GM18867 (cell line): ENCODE results near the gene UQCRQ.

Experiments used
- ATAC-seq: cut with Tn5 transposase; IDR thresholded peaks from one replicate; pipeline ENCODE4 v1.9.1; 2021; ENCODE audit warnings: mild to moderate bottlenecking, moderate library complexity; ENCODE audit not compliant: unreplicated experiment

The UQCRQ gene

DNA sequence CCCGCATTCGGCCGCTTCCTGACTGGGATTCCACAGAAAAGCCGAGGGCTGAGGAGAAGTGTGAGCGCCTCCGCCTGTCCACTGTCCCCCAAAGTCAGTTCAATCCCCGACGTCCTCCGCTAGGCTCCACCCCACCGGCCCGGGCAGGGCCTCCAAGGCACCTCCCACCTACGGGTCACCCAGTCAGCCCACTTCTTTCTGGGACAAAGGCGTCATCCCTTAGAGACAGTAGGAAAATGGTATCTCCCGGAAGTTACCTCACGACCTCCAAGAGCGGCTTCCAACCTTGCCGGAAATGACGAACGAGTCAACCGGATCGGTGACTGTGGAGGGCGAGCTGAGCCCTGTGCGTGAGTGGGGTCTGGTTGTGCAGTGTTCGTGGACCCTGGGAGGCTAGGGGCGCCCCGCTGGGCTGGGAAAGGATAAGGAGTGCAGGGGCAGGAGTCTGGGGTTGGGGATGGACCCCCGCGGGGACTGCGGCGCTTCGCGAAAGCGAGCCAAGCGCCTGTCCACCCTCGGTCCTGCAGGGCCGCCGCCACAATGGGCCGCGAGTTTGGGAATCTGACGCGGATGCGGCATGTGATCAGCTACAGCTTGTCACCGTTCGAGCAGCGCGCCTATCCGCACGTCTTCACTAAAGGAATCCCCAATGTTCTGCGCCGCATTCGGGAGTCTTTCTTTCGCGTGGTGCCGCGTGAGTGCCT is at the start of gene UQCRQ, which contains the start of gene GDF9:
UQCRQ (plus strand) TSS at position 301 of the 704 bp plus-strand sequence; CDS start at position 541, 240 bp downstream.
GDF9 (minus strand) TSS at position 128 of the 704 bp plus-strand sequence. CDS start 1,936 bp downstream, outside the sequence.
- peak; percentile 98 for ATAC-seq

DNA sequence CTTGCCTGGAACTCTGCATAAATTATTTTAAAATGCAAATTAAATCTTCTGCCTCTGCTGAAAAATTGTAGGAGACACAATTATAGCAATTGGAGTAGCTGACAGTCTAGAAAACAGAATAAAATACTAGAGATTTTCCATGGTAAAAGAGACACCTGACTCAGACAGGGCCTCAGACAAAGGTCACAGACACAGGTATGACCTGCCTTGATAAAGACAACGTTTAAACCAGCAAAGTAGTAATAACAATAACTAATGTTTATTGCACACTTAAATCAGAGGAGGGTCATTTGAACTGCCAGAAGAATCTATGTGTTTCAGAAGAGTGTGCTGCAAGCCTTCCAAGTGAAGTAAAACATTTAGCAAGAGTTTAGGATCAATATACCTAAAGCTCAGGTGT is 49.4 kb upstream of the UQCRQ start:
- no peak for ATAC-seq

DNA sequence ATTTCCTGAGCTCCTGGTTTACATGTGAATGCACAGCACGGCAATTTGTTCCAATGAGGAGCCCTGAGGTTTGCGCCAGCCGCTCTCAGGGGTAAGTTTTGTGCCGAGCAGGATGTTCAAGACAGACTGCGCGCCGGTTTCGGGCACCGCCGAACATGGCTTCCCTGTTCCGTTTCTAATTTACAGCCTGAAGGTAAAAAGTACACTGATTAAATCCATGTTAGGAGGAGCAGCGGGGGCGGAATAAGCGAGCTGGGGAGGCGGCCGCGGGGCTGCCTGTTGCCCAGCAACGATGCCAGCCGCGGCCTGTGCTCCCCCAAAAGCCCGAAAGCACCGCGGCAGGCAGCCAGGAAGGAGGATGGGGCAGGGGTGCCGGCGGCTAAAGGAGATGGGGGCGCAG is 47.0 kb upstream of the UQCRQ start:
- ATAC-seq = no peak

DNA sequence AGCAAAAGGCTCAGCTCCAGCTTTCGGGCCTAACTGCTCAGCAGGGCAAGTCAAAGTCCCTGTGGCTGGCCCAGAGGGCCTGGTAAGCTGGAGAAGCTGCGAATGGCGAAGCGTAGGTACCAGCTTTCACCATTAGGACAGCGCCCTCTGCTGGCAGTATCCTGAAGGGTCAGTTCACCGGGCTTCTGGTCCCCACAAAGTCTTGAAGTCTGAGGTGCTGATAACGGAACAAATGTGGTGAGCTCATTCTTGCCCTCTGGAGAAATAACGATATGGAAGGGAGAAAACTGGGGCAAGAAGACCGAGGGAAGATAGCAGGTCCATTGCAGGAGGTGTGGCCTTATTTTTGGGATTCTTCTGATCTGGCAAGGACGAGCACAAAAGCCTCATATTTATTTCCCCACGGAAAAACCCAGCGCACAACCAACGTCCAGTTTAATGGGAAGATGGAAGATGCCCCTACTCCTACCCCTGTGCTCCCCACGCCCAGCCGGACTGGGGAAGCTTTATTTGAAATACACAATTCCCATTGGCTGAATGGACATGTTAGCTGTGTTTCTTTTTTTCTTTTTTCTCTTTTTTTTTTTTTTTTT is 46.2 kb upstream of the UQCRQ start:
- peak; percentile 88 for ATAC-seq

DNA sequence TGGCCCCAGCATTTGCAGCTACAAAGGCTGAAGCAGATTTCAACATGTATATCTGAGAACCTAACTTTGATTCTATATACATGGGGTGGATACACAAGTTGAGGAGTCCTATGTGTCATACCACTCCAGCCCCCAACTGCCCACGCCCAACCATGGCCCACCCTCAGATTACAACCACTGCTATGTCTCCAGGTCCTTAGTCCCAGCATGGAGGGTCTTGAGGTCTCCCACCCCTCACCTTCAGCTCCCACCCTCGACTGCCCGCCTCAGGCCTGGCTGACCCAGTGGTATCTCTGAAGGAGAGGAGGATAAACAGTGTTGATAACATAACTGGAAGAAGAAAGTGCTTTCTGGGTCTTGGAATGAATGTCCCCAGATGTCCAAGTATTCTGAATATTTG is 45.1 kb upstream of the UQCRQ start:
- no peak for ATAC-seq

DNA sequence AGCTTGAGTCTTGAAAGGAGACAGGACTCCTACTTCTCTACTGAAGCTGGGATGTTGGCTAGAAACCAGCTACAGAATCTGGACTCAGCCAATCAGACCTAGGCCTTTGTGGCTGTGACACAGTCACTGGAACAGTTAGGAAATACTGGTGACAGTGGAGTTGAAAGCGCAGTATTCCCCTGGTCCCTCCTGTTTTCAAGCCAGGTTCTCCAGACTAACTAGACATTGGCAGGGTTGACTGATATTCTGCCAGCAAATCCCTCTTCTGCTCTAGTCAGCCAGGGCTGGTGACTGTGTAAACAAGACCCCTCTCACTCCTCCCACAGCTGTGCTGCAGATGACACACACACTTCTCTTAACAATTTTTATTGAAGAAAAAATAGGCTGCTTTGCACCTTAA is 44.7 kb upstream of the UQCRQ start:
- no peak for ATAC-seq

DNA sequence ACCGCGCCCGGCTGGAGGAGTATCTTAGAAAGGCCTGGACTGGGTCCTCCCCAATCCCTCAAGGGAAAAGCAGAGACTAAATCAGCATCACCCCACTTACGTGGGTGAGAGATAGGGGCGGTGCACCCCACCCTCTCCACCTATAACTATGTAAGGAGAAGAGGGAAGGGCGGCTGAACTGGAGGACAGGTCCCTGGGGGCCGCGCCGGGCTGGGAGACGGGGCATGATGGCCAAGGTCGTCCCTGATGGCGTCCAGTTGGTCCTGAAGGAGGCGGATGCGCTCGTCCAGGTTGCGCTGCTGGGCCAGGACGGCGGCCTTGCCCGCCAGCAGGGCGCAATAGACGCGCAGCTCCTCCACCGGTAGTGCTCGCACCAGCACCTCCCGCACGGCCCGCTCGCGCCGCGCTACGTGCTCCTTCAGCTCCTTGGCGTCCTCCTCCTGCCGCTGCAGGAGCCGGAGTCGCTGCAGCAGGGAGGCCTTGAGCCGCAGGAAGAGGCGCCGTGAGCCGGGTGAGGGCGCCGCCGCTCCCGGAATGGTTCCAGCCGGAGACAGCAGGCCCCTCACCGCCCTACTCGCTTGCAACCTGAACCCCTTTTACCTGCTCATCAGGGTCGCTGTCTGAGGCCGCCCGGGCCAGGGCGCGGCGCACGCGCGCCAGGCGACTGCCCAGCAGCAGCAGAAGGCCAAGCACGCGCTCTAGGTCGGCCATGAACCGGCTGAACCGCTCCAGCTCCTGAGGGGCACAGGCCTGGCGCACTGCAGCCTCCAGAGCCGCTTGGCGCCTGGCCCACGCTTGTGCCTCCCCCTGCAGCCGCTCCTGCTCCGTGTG is 43.6 kb upstream of the UQCRQ start:
- no peak for ATAC-seq

DNA sequence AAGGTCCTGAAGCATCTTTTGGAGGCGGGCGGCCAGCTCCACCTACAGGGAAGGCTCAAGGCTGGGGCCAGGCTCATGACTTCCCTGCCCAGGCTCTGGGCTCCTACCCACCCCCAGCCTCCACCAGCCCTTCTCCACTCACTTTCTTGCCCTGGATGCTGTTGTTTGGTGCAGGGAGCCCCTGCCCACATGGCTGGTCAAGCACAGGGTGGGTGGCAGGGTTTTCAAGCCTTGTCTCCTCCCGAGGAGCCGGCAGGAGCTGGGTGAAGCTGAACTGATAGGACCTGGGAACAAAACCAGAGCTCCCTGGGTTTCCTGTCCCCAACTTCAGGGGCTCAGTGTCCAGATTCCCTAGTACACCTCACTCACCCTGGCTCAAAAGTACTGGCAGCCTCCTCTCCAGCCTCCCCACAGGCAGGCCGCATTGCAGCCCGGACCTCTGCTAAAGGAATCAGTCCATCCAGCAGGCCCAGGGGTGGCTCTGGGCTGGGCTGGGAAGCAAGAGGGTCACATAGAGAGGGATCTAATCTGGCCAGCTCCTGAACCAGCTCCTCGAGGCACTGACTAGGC is 42.9 kb upstream of the UQCRQ start:
- ATAC-seq = no peak

DNA sequence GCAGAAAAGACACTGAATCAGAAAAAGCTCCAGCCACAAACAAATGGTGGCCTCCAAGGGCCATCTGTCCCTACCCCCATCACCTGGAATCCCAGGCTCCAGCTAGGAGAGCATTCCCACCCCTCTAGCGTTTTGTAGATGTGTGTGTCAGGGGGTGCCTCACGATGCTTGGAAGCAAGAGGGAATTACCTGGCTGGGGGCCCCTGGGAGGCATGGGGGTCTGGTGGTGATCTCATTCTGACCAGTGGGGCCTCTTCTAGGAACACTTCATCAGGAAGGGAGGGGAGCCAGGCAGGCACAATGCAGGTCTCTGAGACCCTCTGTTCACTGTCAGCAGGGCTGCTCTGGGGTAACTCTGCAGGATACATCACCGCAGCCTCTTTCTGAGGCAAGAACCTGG is 42.0 kb upstream of the UQCRQ start:
- no peak for ATAC-seq

DNA sequence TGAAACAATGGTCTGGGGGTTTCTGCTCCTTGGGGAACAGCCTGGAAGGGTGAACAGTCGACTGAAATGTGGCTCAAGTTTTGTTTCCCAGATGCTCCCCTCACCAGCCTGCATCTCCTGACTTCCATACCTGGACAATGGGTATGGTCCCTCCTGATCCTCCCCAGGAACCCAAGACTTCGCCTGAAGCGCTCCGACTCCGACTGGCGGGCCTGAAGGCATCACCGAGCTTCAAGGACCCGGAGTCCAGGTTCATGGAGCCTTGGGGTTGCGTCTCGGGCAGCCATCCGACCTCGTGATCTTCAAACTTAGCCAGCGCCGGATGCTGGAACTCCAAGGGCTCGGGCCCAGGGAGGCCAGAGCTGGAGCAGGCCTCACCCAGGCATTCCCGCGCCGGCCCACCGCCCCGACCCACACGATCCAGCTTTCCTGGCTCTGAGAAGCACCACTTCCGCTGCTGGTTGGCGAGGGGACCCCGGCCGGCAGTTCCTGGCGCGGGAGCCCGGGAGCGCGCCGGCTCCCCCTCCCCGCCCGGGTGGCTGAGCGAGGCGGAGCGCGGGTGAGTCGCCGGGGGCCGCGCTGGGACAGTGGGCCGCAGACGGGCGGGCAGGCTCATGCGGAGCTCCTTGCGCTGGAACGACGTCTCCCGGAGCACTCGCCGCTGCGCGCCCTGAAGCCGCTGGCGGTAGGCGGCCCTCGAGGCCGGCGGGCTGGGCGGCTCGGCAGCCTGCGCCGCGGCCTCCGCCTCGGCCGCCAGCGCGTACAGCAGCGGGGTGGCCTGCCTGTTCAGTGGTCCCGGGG is 41.2 kb upstream of the UQCRQ start:
- no peak for ATAC-seq

DNA sequence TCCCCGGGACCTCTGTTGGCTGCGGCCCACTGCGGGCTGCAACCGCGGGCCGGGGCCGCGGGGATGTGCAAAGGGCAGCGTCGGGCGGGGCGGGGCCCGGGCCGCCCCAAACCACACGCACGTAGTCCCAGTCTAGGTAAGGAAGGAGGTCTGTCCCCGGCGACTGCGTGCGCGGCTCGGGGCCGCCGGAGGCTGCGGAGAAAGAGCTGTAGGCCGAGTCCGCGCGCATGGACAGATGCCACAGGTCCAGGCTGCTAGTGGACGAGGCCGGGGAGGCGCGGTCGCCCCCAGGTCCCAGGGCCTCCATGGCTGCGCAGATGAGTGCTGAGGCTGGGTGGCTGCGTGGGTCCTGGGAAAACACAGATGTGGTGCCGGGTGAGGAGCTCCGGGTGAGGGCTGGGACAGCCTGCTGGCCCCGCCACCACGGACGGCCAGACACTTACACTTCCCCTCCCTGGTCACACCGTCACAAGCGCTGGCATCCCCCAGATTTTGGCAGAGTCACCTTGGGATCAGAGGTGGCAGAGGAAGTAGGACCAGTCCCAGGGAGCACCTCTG is 40.5 kb upstream of the UQCRQ start:
- no peak for ATAC-seq

DNA sequence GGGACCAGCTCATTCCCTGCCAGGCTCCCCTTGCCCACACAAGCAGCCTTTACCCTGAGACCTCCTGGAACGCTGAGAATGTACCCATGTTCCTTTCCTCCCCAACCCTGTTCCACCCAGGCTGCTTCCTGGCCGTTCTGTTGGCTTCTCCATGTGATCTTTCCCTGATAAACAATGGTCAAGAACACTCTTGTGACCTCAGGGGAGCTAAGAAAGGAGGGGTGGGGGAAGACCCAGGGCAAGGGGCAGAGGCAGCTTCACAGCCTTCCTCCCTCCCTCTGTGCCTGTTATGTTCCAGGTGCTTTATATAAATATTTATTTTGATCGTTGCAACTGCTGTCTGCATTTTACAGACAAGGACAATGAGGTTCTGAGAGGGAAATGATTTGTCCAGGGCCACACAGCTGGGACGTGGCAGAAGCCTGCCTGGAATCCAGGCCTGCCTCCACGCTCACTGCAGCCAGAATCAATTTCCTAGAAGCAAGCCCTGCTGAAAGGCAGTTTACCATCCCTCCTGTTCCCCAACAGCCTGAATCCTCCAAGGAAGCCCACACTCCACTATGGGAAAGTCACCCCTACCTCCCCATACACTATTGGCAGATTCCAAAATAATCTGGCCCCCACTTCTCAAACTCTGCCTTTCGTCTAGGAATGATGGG is 39.9 kb upstream of the UQCRQ start:
- ATAC-seq = no peak

DNA sequence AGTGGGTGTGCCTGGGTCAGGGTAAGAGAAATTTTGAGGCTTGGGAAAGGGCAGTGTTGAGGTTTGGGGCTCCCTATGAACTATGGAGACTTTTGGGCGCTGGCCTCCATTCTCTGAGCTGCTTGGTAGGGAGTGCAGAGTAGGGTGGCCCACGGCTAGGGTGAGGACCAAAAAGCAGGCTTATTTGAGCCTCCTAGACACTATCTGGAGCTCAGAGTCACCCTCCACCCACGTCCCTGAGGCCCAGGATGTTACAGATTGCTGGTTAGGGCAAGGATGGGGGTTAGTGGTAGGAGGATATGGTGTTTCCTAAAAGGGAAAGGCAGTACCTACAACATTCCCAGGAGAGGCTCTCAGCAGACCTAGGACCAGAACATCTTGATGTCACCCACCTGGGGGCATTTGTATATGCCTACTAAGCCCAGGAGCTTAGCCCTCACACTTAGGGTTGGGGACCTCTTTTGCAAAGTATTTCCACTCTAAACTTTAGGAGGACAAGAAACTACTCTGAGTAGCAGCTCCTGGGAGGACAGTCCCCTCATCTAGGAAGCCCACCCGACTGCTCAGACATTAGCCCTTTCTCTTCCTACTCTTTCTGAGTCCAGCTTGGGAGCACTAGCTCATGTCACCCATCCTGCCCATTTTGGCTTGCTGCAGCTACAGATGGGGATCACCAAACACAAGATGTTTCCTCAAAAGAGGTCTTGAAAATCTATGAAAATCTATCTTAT is 38.3 kb upstream of the UQCRQ start:
- no peak for ATAC-seq

DNA sequence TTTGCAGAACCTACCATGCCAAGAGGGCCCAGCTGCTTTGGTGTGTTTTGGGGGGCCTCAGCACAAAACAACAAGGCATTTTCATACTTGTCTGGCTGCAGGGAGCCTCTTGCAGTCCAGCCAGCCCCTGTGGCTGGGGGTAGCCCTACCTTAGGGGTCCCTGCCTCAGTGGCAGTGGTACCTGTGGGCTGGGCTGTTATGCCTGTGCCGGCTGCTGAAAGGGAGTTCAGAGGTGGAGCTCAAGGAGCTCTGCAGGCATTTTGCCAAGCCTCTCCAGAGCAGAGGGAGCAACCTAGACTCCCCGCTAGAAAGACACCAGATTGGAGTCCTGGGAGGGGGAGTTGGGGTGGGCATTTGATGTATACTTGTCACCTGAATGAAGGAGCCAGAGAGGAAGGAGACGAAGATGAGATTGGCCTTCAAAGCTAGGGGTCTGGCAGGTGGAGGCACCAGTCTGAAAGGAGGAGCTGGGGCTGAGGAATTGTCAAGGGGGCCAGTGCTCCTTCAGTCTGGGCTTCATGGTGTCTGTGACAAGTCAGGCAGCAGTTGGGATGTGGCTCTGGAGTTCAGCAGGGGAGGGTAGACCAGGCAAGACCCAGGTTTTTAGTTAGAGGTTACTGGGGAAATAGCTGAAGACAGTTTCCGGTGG is 37.5 kb upstream of the UQCRQ start:
- ATAC-seq = no peak

DNA sequence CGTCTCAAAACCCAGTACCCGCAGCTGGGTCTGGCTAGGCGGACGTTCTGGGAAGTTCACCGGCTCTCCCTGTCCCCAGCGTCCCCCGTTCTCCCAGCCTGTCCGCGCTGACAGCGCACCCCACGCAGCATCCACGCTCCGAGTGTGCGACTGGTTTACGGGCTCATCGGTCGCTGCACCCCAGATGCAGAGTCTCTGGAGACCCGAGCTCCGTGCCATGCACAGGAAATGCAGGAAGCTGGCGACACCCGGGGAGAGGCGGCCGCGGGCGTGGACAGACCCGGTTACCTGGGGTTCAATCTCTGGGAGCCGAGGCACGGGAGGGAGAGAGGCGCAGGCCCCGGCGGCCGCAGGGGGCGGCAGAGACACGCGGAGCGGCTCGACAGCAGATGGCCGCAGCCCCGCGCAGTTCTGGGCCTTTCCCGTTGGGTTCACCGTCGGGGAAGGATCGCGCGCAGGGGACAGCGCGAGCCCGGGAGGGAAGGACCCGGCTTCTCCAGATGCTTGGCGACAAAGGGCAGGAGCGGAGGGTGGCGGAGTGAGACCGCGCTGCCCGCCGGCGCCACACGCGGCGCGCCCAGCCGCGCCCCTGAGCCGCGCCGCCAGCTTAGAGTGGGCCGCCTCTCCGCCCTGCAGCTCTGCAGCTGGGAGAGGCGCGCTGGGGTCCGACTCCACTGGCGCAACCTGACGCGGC is 36.6 kb upstream of the UQCRQ start:
- ATAC-seq = peak; percentile 80

DNA sequence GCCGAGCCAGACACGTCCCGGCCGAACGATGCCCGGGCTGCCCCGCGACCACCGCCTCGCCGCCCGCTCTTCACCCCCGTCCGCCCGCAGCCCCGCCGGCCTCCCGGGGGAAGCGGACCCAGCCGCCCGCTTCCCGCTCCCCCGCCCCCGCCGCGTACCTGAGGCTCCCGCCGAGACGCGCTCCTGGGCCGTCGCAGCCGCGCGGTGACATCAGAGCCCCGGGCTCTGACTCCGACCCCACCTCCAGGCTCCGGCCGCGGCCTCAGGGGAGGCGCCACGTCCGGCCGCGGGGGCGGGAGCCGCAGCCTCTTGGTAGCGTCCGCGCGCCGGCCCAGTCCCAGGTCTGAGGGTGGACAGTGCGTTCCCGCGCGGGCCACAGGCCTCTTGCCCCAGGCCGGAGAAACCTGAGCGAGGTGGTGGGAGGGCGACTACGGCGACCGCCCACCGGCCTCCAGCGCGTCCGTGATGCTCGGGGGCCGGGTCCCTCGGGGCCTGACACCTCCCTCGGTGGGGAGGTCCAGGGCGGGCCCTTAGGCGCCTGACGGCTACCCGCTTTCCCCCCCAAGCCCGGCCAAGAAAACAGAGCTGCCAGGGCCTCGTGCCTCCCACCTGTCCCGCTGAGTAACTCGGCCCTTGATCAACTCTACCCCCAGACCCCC is 35.9 kb upstream of the UQCRQ start, which contains the start of gene SHROOM1:
SHROOM1 (minus strand) TSS at position 212 of the 659 bp plus-strand sequence. CDS start 4,507 bp downstream, outside the sequence.
- peak; percentile 74 for ATAC-seq

DNA sequence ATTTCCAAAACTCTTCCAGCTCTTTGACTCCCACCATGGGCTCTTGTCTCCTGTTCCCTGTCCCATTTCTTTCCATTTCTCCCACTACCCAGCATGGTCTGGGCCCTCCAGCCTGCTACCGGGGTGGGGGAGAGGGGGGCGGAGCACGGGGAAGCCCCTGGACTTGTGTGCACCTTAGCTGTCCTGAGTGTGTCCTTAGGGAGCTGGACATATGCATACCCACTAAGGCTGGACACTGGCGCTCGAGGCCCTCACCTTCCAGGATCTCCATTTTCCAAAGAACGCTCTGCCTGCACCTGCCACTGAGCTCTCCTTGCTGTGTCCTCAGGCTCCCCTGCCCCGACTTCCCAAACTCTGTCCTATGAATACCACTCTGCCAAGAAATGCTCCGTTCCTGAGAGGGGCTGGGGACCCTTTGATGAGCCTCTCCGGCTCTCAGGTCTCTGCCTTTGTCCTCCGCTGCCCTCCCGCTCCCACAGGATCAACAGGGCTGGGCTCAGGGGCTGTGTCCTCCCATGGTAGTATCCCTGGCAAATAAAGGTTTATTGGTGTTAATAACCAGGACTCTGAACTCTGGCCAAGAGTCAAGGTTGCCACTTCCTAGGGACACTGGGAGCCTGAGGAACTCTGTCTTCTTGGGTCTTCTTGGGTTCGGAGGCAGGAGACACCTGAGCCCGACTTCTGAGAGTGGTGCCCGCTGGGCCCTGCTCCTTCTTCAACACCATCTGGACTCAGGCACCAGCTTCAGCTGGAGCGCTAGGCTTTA is 35.2 kb upstream of the UQCRQ start:
- ATAC-seq = no peak
